ENCODE results near the gene BICC1. TPM values are rescaled to one million over a fixed set of nuclear protein-coding genes. Genes with fewer than 3 reads are reported as not detected.

The BICC1 gene
- total and polyA plus RNA-seq, 2 donors (not counting 3 experiments of a cell fraction or from before 2014, with no cell fraction given) = 0.06 to 0.29 TPM

DNA sequence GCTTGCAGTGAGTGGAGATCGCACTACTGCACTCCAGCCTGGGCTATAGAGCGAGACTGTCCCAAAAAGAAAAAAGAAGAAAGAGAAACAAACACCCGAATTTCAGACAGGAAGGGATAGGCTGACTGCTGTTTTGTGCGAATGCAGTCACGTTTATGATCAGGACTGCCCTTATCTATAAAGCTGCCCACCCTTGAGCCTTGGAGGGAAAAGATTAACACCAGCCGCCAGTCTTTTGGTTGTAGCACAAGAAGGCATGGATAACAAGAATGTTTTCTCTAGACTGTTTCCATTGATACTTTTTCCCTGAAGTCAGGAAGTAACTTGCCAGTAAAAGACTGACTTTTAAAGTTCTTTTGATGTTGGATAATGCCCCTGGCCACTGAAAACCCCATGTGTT is 314.0 kb downstream of the BICC1 start:
- no peak overlapping the region for H3K27ac ChIP-seq (ENCODE audit: insufficient read depth, low read depth, low read length)
- no peak overlapping the region for H3K4me2 ChIP-seq (ENCODE audit: insufficient read depth, low read length)
- H3K9ac ChIP-seq (replicated peaks; ENCODE audit: extremely low read depth, insufficient read depth, low read length) = no peak overlapping the region
- DNase-seq (ENCODE audit: low read depth, low spot score) (no peak), FAIRE-seq (no peak)
- no peaks in the 10 kb centered on the region for H3K4me1 ChIP-seq (ENCODE audit: control insufficient read depth, extremely low read depth, insufficient read depth, low read length)
- H3K9me3 ChIP-seq (replicated peaks; ENCODE audit: control insufficient read depth, insufficient read depth, low read length) = no peaks in the 10 kb centered on the region
- CTCF ChIA-PET = no interaction called here
- TF ChIP-seq, protein P1, sequence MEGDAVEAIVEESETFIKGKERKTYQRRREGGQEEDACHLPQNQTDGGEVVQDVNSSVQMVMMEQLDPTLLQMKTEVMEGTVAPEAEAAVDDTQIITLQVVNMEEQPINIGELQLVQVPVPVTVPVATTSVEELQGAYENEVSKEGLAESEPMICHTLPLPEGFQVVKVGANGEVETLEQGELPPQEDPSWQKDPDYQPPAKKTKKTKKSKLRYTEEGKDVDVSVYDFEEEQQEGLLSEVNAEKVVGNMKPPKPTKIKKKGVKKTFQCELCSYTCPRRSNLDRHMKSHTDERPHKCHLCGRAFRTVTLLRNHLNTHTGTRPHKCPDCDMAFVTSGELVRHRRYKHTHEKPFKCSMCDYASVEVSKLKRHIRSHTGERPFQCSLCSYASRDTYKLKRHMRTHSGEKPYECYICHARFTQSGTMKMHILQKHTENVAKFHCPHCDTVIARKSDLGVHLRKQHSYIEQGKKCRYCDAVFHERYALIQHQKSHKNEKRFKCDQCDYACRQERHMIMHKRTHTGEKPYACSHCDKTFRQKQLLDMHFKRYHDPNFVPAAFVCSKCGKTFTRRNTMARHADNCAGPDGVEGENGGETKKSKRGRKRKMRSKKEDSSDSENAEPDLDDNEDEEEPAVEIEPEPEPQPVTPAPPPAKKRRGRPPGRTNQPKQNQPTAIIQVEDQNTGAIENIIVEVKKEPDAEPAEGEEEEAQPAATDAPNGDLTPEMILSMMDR (IDR thresholded peaks at IDR 0.05; ENCODE audit: extremely low read depth in 1 of 2, insufficient read depth in 1 of 2, low read depth in 1 of 2, low read length in 2 of 2) = no peak
- TF ChIP-seq GATA2 (IDR thresholded peaks at IDR 0.05; ENCODE audit: insufficient read depth, insufficient read length, low read depth, low read length) = no peak
- no peak for TF ChIP-seq JUN (IDR thresholded peaks at IDR 0.05; ENCODE audit: borderline replicate concordance, insufficient read depth, insufficient read length, low read depth)
- TF ChIP-seq, protein P2, sequence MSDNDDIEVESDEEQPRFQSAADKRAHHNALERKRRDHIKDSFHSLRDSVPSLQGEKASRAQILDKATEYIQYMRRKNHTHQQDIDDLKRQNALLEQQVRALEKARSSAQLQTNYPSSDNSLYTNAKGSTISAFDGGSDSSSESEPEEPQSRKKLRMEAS (IDR thresholded peaks at IDR 0.05; ENCODE audit: insufficient read depth, insufficient read length) = no peak
- TF ChIP-seq FOS (IDR thresholded peaks at IDR 0.05; ENCODE audit: borderline replicate concordance, insufficient read depth, low read length) = no peak
- no peak for TF ChIP-seq POLR2A (IDR thresholded peaks at IDR 0.05; ENCODE audit: low read depth, low read length)
- no peaks in the 10 kb centered on the region for H3K9me1 ChIP-seq (replicated peaks; ENCODE audit: control insufficient read depth, extremely low read depth, insufficient read depth, low read length)
- intact Hi-C loops (cut with micrococcal nuclease) = no loop called here
- no peaks in the 10 kb centered on the region for H4K20me1 ChIP-seq (replicated peaks; ENCODE audit: control insufficient read depth, extremely low read depth, insufficient read depth, low read length)
- no peaks in the 10 kb centered on the region for H3K79me2 ChIP-seq (ENCODE audit: control insufficient read depth, insufficient read depth, low read length)
- BruUV-seq (replicated peaks) = no TSS peak
- dilution Hi-C loops (cut with MboI; ENCODE audit: extremely low pct_ligation_motif_present, low sequenced_read_pairs) = no loop called here
- H3K27me3 ChIP-seq (ENCODE audit: control insufficient read depth in 2 of 2, insufficient read depth in 2 of 2, low read length in 2 of 2) = no peaks in the 10 kb centered on the region
- POLR2A ChIA-PET = no interaction called here
- no peaks in the 10 kb centered on the region for H3K36me3 ChIP-seq (ENCODE audit: control insufficient read depth in 2 of 2, extremely low read depth in 1 of 2, insufficient read depth in 2 of 2, low read length in 2 of 2)
- H2AFZ ChIP-seq (ENCODE audit: low read depth, low read length) = no peak overlapping the region
- no peak overlapping the region for H3K4me3 ChIP-seq (replicated peaks in 1 of 3; ENCODE audit: insufficient read depth in 1 of 3, low read depth in 1 of 3, low read length in 3 of 3)

DNA sequence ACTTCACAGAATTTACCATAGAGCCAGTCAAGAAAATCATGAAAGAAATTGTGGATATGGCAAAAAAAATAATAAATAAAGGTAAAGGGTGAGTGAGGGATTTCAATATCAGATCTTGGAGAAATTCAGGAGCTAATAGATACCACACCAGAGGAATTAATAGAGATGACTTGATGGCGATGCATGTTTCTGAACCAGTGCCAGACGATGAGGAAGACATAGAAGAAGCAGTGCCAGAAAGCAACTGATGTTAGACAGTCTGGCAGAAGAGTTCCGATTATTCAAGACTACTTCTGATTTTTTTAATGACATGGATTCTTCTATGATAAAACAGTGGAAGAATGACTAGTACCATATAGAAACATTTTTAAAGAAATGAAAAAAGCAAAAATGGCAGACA is 314.7 kb downstream of the BICC1 start:
- H3K4me1 ChIP-seq (ENCODE audit: control insufficient read depth, extremely low read depth, insufficient read depth, low read length) = no peaks in the 10 kb centered on the region
- H3K4me2 ChIP-seq (ENCODE audit: insufficient read depth, low read length) = no peak overlapping the region
- intact Hi-C loops (cut with micrococcal nuclease) = no loop called here
- H3K27ac ChIP-seq (ENCODE audit: insufficient read depth, low read depth, low read length) = no peak overlapping the region
- TF ChIP-seq GATA2 (IDR thresholded peaks at IDR 0.05; ENCODE audit: insufficient read depth, insufficient read length, low read depth, low read length) = no peak
- no peak for TF ChIP-seq JUN (IDR thresholded peaks at IDR 0.05; ENCODE audit: borderline replicate concordance, insufficient read depth, insufficient read length, low read depth)
- TF ChIP-seq EZH2 (IDR thresholded peaks at IDR 0.05; ENCODE audit: borderline replicate concordance, low read depth, low read length, severe bottlenecking) = no peak
- TF ChIP-seq FOS (IDR thresholded peaks at IDR 0.05; ENCODE audit: borderline replicate concordance, insufficient read depth, low read length) = no peak
- TF ChIP-seq POLR2A (IDR thresholded peaks at IDR 0.05; ENCODE audit: low read depth, low read length) = no peak
- TF ChIP-seq, protein P2 (IDR thresholded peaks at IDR 0.05; ENCODE audit: insufficient read depth, insufficient read length) = no peak
- no peak for TF ChIP-seq MYC (IDR thresholded peaks at IDR 0.05; ENCODE audit: low read depth, low read length)
- TF ChIP-seq, protein P1 (IDR thresholded peaks at IDR 0.05; ENCODE audit: extremely low read depth in 1 of 2, insufficient read depth in 1 of 2, low read depth in 1 of 2, low read length in 2 of 2) = no peak
- TF ChIP-seq POLR2AphosphoS5 (IDR thresholded peaks at IDR 0.05; ENCODE audit: insufficient read depth, low read depth, low read length) = no peak
- BruUV-seq (replicated peaks) = no TSS peak
- H3K9ac ChIP-seq (replicated peaks; ENCODE audit: extremely low read depth, insufficient read depth, low read length) = no peak overlapping the region
- no peaks in the 10 kb centered on the region for H3K9me1 ChIP-seq (replicated peaks; ENCODE audit: control insufficient read depth, extremely low read depth, insufficient read depth, low read length)
- H2AFZ ChIP-seq (ENCODE audit: low read depth, low read length) = no peak overlapping the region
- no peaks in the 10 kb centered on the region for H3K27me3 ChIP-seq (ENCODE audit: control insufficient read depth in 2 of 2, insufficient read depth in 2 of 2, low read length in 2 of 2)
- no peaks in the 10 kb centered on the region for H4K20me1 ChIP-seq (replicated peaks; ENCODE audit: control insufficient read depth, extremely low read depth, insufficient read depth, low read length)
- no peaks in the 10 kb centered on the region for H3K36me3 ChIP-seq (ENCODE audit: control insufficient read depth in 2 of 2, extremely low read depth in 1 of 2, insufficient read depth in 2 of 2, low read length in 2 of 2)
- DNase-seq (ENCODE audit: low read depth, low spot score) (no peak), FAIRE-seq (no peak)
- ChIA-PET POLR2A (no interaction called here), CTCF (no interaction called here)
- dilution Hi-C loops (cut with MboI; ENCODE audit: extremely low pct_ligation_motif_present, low sequenced_read_pairs) = no loop called here
- no peaks in the 10 kb centered on the region for H3K9me3 ChIP-seq (replicated peaks; ENCODE audit: control insufficient read depth, insufficient read depth, low read length)
- no peak overlapping the region for H3K4me3 ChIP-seq (replicated peaks in 1 of 3; ENCODE audit: insufficient read depth in 1 of 3, low read depth in 1 of 3, low read length in 3 of 3)
- no peaks in the 10 kb centered on the region for H3K79me2 ChIP-seq (ENCODE audit: control insufficient read depth, insufficient read depth, low read length)
